Smooth muscle cell (in vitro differentiated cells): ENCODE data around the gene LRRC8E. TPM values are rescaled to one million over a fixed set of nuclear protein-coding genes. Genes with fewer than 3 reads are reported as not detected.

Experiments used
- DNase-seq: peaks from one replicate; lab custom pipeline; 2025; ENCODE audit not compliant: unreplicated experiment; lab: John Stamatoyannopoulos, UW
- H2AFZ ChIP-seq: fragments of 200-600 bp; sonication (generic); 2 replicates; pipeline ENCODE4 v1.6.0; 2016; ENCODE audit warnings: antibody characterized with exemption, low read depth, mild to moderate bottlenecking
- H3F3A ChIP-seq: fragments of 200-600 bp; sonication (generic); 2 replicates; pipeline ENCODE4 v1.6.0; 2017; ENCODE audit warnings: antibody characterized with exemption, low read depth
- H3K27ac ChIP-seq: fragments of 200-600 bp; sonication (generic); 2 replicates; pipeline ENCODE4 v1.5.1; 2016; ENCODE audit warnings: low read depth, mild to moderate bottlenecking
- H3K27me3 ChIP-seq: fragments of 200-600 bp; sonication (generic); 2 replicates; pipeline ENCODE4 v1.6.1; 2016; ENCODE audit warnings: low read depth, mild to moderate bottlenecking
- H3K36me3 ChIP-seq: fragments of 200-600 bp; sonication (generic); 2 replicates; pipeline ENCODE4 v1.5.1; 2016; ENCODE audit warnings: low read depth
- H3K4me1 ChIP-seq: fragments of 200-600 bp; sonication (generic); 2 replicates; pipeline ENCODE4 v1.5.1; 2016; ENCODE audit warnings: low read depth
- H3K4me2 ChIP-seq: fragments of 200-600 bp; sonication (generic); 2 replicates; pipeline ENCODE4 v1.6.0; 2016; ENCODE audit warnings: mild to moderate bottlenecking
- H3K4me3 ChIP-seq: fragments of 200-600 bp; sonication (generic); 2 replicates; pipeline ENCODE4 v1.5.1; 2016; ENCODE audit warnings: mild to moderate bottlenecking
- H3K79me2 ChIP-seq: fragments of 200-600 bp; sonication (generic); 2 replicates; pipeline ENCODE4 v1.6.0; 2016; ENCODE audit warnings: low read depth, mild to moderate bottlenecking
- H3K9ac ChIP-seq: fragments of 200-600 bp; sonication (generic); 2 replicates; pipeline ENCODE4 v1.6.0; 2016; ENCODE audit warnings: low read depth
- H3K9me3 ChIP-seq: fragments of 200-600 bp; sonication (generic); replicated peaks from 2 replicates; pipeline ENCODE4 v1.5.1; 2016; ENCODE audit warnings: low read depth
- H4K20me1 ChIP-seq: fragments of 200-600 bp; sonication (generic); 2 replicates; pipeline ENCODE4 v1.6.0; 2016; ENCODE audit warnings: low read depth
- WGBS: methylation state at CpG from one replicate; pipeline ENCODE4 v1.1.7; 2016; ENCODE audit warnings: low lambda C conversion rate; 5-methylcytosine and 5-hydroxymethylcytosine counted together
- polyA plus RNA-seq: library from polyadenylated mRNA; unstranded; fragments of >200 nt; fragmentation: Nextera tagmentation; extraction: Ambion mirVana; gene quantifications from 2 replicates; pipeline ENCODE4 v1.2.1, GENCODE V29; 2016
- total RNA-seq: library from RNA; depleted of rRNA; stranded (reverse); fragments of >200 nt; gene quantifications from 2 replicates; pipeline ENCODE4 v1.2.3, GENCODE V29; 2014
- TF ChIP-seq, protein P1 (sequence below): fragments of 200-600 bp; sonication (generic); IDR thresholded peaks from 2 replicates; pipeline ENCODE4 v1.5.1; 2017; ENCODE audit warnings: borderline replicate concordance, mild to moderate bottlenecking, antibody characterized with exemption; ENCODE audit not compliant: insufficient read depth, poor library complexity, severe bottlenecking

LRRC8E gene
- total and polyA plus RNA-seq, 2 experiments from 2014 or later, result 7.4 to 7.8 TPM

DNA sequence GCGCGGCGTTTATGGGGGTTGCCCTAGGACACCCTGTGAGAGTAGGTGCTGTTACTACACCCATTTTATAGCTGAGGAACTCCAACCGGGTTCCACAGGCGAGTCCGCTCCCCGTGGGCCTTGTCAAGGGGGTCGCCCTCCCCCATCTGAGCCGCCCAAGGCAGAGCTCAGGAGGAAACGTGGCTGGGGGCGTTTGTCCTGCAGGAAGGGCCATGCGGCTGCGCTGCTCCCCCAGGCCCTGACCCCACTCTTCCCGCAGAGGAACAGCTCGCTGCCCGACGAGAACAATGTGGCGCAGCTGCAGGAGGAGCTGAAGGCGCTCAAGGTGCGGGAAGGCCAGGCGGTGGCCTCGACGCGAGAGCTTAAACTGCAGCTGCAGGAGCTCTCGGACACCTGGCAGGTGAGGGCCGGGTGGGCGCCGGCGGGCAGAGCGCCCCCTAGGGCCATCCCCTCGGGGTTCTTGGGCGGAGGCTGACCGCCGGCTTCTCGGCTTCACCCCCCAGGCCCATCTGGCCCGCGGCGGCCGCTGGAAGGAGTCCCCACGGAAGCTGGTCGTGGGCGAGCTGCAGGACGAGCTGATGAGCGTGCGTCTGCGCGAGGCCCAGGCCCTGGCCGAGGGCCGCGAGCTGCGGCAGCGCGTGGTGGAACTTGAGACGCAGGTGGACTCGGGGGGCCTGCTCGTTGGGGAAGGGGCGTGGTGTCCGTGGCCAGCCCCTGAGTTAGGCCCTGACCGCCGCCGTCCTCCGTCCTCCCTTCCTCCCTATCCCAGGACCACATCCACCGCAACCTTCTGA lies 26.5 kb upstream of the LRRC8E start:
- TF ChIP-seq, protein P1, sequence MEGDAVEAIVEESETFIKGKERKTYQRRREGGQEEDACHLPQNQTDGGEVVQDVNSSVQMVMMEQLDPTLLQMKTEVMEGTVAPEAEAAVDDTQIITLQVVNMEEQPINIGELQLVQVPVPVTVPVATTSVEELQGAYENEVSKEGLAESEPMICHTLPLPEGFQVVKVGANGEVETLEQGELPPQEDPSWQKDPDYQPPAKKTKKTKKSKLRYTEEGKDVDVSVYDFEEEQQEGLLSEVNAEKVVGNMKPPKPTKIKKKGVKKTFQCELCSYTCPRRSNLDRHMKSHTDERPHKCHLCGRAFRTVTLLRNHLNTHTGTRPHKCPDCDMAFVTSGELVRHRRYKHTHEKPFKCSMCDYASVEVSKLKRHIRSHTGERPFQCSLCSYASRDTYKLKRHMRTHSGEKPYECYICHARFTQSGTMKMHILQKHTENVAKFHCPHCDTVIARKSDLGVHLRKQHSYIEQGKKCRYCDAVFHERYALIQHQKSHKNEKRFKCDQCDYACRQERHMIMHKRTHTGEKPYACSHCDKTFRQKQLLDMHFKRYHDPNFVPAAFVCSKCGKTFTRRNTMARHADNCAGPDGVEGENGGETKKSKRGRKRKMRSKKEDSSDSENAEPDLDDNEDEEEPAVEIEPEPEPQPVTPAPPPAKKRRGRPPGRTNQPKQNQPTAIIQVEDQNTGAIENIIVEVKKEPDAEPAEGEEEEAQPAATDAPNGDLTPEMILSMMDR, result peak; percentile 29
- no peak for DNase-seq
- Histone ChIP-seq H3K79me2 (no peaks in the 10 kb centered on the region), H3F3A (no peaks in the 10 kb centered on the region), H2AFZ (no peak overlapping the region), H3K4me2 (peak overlapping the region; percentile 84), H3K9me3 (no peaks in the 10 kb centered on the region), H3K9ac (no peak overlapping the region), H4K20me1 (no peaks in the 10 kb centered on the region), H3K27me3 (peaks cover 59% of the 10 kb centered on the region), H3K36me3 (no peaks in the 10 kb centered on the region), H3K4me3 (peak overlapping the region; percentile 34), H3K4me1 (peaks cover 17% of the 10 kb centered on the region), H3K27ac (no peak overlapping the region)
- WGBS, result 26% methylated on average over 62 of the region's 63 CpGs

DNA sequence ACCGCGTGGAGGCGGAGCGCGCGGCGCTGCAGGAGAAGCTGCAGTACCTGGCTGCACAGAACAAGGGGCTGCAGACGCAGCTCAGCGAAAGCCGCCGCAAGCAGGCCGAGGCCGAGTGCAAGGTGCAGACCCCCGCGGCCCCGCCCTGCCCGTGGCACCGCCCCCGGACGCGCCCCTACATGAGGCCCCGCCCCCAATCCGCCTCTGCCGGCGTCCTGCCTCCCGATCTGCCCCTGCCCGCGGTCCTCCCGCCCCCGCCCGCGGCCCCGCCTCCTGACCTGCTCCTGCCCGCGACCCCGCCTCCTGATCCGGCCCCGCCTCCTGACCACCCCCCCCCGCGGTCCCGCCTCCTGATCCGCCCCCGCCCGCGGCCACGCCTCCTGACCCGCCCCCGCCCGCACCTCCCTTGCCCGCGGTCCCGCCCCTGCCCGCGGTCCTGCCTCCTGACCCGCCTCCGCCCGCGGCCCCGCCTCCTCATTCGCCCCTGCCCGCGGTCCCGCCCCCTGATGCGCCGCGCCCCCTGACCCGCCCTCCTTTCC lies 25.8 kb upstream of the LRRC8E start:
- Histone ChIP-seq H3K4me2 (peak overlapping the region; percentile 84), H4K20me1 (no peaks in the 10 kb centered on the region), H3K79me2 (no peaks in the 10 kb centered on the region), H3K9me3 (no peaks in the 10 kb centered on the region), H3K27me3 (peaks cover 66% of the 10 kb centered on the region), H2AFZ (no peak overlapping the region), H3K4me1 (peaks cover 17% of the 10 kb centered on the region), H3K27ac (no peak overlapping the region), H3K36me3 (no peaks in the 10 kb centered on the region), H3F3A (no peaks in the 10 kb centered on the region), H3K9ac (no peak overlapping the region), H3K4me3 (peak overlapping the region; percentile 34)
- DNase-seq, result peak; percentile 25
- 2% methylated on average over 22 of the region's 67 CpGs for WGBS
- TF ChIP-seq, protein P1, result no peak

DNA sequence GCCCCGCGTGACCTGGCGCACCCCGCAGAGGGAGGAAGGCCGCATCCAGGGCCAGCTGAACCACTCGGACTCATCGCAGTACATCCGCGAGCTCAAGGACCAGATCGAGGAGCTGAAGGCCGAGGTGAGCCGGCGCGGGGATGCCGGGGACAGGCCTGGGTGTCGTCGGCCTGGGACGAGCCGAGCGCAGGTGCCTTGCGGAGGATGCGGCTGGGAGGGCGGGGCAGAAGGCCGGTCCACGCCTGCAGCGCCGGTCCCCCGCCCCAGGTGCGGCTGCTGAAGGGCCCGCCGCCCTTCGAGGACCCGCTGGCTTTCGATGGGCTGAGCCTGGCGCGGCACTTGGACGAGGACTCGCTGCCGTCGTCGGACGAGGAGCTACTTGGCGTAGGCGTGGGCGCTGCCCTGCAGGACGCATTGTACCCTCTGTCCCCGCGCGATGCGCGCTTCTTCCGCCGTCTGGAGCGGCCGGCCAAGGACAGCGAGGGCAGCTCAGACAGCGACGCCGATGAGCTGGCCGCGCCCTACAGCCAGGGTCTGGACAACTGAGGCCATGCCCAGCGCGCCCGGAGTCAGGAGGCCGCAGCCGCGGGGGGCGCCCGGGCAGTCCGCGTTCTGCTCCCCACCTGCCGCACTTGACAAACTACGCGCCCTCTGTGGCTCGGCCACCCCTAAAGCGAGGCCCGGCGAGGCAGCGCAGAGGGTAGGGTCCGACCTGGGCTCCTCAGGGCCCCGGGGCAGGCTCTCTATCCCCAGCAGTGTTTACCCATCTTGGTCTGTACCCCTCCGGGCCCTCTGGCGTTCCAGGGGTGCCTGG lies 24.9 kb upstream of the LRRC8E start:
- TF ChIP-seq, protein P1, result no peak
- H2AFZ ChIP-seq, result no peak overlapping the region
- 38% methylated on average over 50 of the region's 83 CpGs for WGBS

More for the DNA sequence above, 24.9 kb upstream of the LRRC8E start:
- no peak for DNase-seq
- peak overlapping the region; percentile 84 for H3K4me2 ChIP-seq
- H3F3A ChIP-seq, result no peaks in the 10 kb centered on the region
- H3K9ac ChIP-seq, result no peak overlapping the region
- no peaks in the 10 kb centered on the region for H3K9me3 ChIP-seq
- H4K20me1 ChIP-seq, result no peaks in the 10 kb centered on the region
- H3K79me2 ChIP-seq, result no peaks in the 10 kb centered on the region
- no peaks in the 10 kb centered on the region for H3K36me3 ChIP-seq
- peaks cover 10% of the 10 kb centered on the region for H3K4me1 ChIP-seq
- peaks cover 75% of the 10 kb centered on the region for H3K27me3 ChIP-seq
- H3K27ac ChIP-seq, result no peak overlapping the region
- peak overlapping the region; percentile 34 for H3K4me3 ChIP-seq
